H1 (cell line): ENCODE measurements around the gene LDHAL6A. TPM values are rescaled to one million over a fixed set of nuclear protein-coding genes. Genes with fewer than 3 reads are reported as not detected.

Source experiments
- BACH1 ChIP-seq: IDR thresholded peaks from 2 replicates; pipeline ENCODE4 v1.6.1; 2012; ENCODE audit warnings: low read length, improper control_type of control experiment
- BCL11A ChIP-seq, 2 experiments: IDR thresholded peaks; one replicate each; pipeline ENCODE4 v1.6.1; 2011; ENCODE audit warnings: low read depth in 2 of 2, low read length in 2 of 2, mild to moderate bottlenecking in 2 of 2
- CBX8 ChIP-seq: fragments of 300-800, 300-1000 bp; sonication (generic); IDR thresholded peaks from 2 replicates; pipeline ENCODE4 v1.7.1; 2016; ENCODE audit warnings: low read depth, low read length, borderline replicate concordance
- CHD1 ChIP-seq: IDR thresholded peaks from 2 replicates; pipeline ENCODE4 v1.6.1; 2012; ENCODE audit warnings: low read depth, low read length, improper control_type of control experiment
- CHD2 ChIP-seq: IDR thresholded peaks from 2 replicates; pipeline ENCODE4 v1.6.1; 2012; ENCODE audit warnings: low read length, improper control_type of control experiment
- CTBP2 ChIP-seq: IDR thresholded peaks from 2 replicates; pipeline ENCODE4 v1.7.0; 2011; ENCODE audit warnings: borderline replicate concordance, mild to moderate bottlenecking, moderate library complexity, mixed read lengths, low read length; ENCODE audit not compliant: insufficient read depth, insufficient read length
- EP300 ChIP-seq, 2 experiments: IDR thresholded peaks; 1 replicate in 1 of 2; 2 replicates in 1 of 2; pipeline ENCODE4 v1.6.1; 2011 to 2012; ENCODE audit warnings: low read depth in 2 of 2, low read length in 2 of 2, mild to moderate bottlenecking in 2 of 2, borderline replicate concordance in 1 of 2, inconsistent platforms in 1 of 2, moderate library complexity in 1 of 2
- GABPA ChIP-seq: IDR thresholded peaks from 2 replicates; pipeline ENCODE4 v1.6.1; 2011; ENCODE audit warnings: mild to moderate bottlenecking, low read length, moderate library complexity, borderline replicate concordance; ENCODE audit not compliant: insufficient read depth
- HDAC2 ChIP-seq, 2 experiments: fragments of 300-600 bp in 1 of 2; sonication (generic) in 1 of 2; IDR thresholded peaks; 2 replicates each; pipeline ENCODE4 v1.6.1; 2011 to 2012; ENCODE audit warnings: low read depth in 2 of 2, low read length in 2 of 2, mild to moderate bottlenecking in 2 of 2, moderate library complexity in 2 of 2, borderline replicate concordance in 1 of 2, inconsistent platforms in 1 of 2
- KDM4A ChIP-seq: IDR thresholded peaks from one replicate; pipeline ENCODE4 v1.7.1; 2012; ENCODE audit warnings: low read depth, mild to moderate bottlenecking, moderate library complexity, low read length, inconsistent platforms; ENCODE audit not compliant: severe bottlenecking
- KDM5A ChIP-seq: fragments of 200-600 bp; IDR thresholded peaks from 2 replicates; pipeline ENCODE4 v1.7.1; 2012; ENCODE audit warnings: mild to moderate bottlenecking, low read length, inconsistent platforms, mixed read lengths
- MAFK ChIP-seq: IDR thresholded peaks from 2 replicates; pipeline ENCODE4 v1.6.1; 2012; ENCODE audit warnings: low read depth, mild to moderate bottlenecking, improper control_type of control experiment, low read length
- NRF1 ChIP-seq: IDR thresholded peaks from 2 replicates; pipeline ENCODE4 v1.6.1; 2011; ENCODE audit warnings: mild to moderate bottlenecking, low read depth, low read length, improper control_type of control experiment
- RNF2 ChIP-seq: fragments of 200-900, 300-1000 bp; sonication (generic); IDR thresholded peaks from 2 replicates; pipeline ENCODE4 v1.7.1; 2016; ENCODE audit warnings: borderline replicate concordance, low read depth, mild to moderate bottlenecking, antibody characterized with exemption, low read length; ENCODE audit not compliant: poor library complexity, severe bottlenecking; ENCODE audit errors: missing control alignments
- RXRA ChIP-seq: IDR thresholded peaks from 2 replicates; pipeline ENCODE4 v1.6.1; 2011; ENCODE audit warnings: low read depth, mild to moderate bottlenecking, low read length, moderate library complexity; ENCODE audit not compliant: insufficient read depth
- SIN3A ChIP-seq, 2 experiments: IDR thresholded peaks in 1 of 2; conservative IDR thresholded peaks in 1 of 2; 2 replicates each; pipeline ENCODE4 v1.6.1; 2011 to 2012; ENCODE audit warnings: low read length in 2 of 2, improper control_type of control experiment in 1 of 2, low read depth in 1 of 2, mild to moderate bottlenecking in 1 of 2
- SP4 ChIP-seq: IDR thresholded peaks from 2 replicates; pipeline ENCODE4 v1.6.1; 2012; ENCODE audit warnings: low read length, inconsistent platforms
- polyA plus RNA-seq, 7 experiments: library from polyadenylated mRNA; depleted of rRNA in 3 of 7; stranded (reverse) in 5 of 7; unstranded in 2 of 7; fragments of >200 nt in 5 of 7; fragments of 200-250 nt in 2 of 7; gene quantifications; 1 replicate in 5 of 7; 2 replicates in 1 of 7; 4 replicates in 1 of 7; pipeline versions ENCODE4 v1.2.1 to v1.2.3, GENCODE V29; 2011 to 2013; ENCODE audit warnings: missing spikeins in 2 of 7, mixed read lengths in 2 of 7
- total RNA-seq: library from RNA; stranded (reverse); fragmentation: NEBNext Ultra II Directional; extraction: Animal tissue kit (Norgen Biotek cat#: 25700); gene quantifications from 2 replicates; pipeline ENCODE4 v1.2.1, GENCODE V29; 2021
- TF ChIP-seq, protein P1 (sequence below): IDR thresholded peaks from 2 replicates; pipeline ENCODE4 v1.6.1; 2012; ENCODE audit warnings: inconsistent platforms
- TF ChIP-seq, protein P2 (sequence below): IDR thresholded peaks from 2 replicates; pipeline ENCODE4 v1.6.1; 2011; ENCODE audit warnings: low read depth, mild to moderate bottlenecking, low read length; ENCODE audit not compliant: insufficient read depth

The LDHAL6A gene
- total and polyA plus RNA-seq, 2 of the 8 experiments (the other 6 are each of a cell fraction or from before 2014, with no cell fraction given), result not detected

DNA sequence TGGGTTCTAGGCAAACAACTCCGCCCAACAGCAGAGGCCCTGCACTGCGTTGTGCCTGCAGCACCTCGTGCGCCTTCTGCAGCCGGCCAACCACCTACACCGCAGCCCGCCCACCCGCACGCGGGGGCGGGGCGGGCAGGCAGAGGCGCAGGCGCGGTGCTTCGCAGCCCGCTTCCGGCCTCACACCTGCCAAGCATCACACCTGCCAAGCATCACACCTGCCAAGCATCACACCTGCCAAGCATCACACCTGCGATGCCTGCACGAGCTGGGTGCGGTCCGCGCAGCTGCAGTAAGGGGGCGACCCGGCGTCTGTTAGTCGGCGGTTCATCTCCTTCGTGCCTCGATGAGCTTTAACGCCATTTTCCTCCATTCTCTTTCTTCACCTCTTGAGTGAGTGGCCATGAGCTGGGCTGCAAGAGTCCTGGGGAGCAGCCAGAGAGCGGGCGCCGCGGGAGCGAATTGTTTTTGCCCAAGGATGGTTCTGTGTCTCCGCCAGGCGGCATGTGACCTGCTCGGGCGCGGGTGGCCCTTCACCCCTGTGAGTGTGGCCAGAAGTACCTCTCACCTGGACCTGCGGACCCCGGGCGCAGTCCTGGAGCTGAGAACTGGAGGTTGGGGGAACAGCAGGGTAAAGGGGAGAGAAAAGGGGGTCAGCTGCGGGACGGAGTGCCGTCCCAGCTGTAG lies at the start of gene LDHAL6A (continued):
- TF ChIP-seq RXRA, result no peak
- TF ChIP-seq KDM4A, result no peak
- TF ChIP-seq, protein P1, sequence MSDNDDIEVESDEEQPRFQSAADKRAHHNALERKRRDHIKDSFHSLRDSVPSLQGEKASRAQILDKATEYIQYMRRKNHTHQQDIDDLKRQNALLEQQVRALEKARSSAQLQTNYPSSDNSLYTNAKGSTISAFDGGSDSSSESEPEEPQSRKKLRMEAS, result peak; percentile 93
- no peak for TF ChIP-seq MAFK
- no peak for TF ChIP-seq CHD2
- no peak for TF ChIP-seq BCL11A (IDR thresholded peaks at IDR 0.05; ENCODE audit: low read depth in 2 of 2, low read length in 2 of 2)
- TF ChIP-seq NRF1, result no peak
- TF ChIP-seq CTBP2, result no peak
- TF ChIP-seq EP300 (IDR thresholded peaks at IDR 0.05; ENCODE audit: borderline replicate concordance in 1 of 2, low read depth in 2 of 2, low read length in 2 of 2), result no peak
- TF ChIP-seq KDM5A, result no peak
- peak; percentile 33 for TF ChIP-seq RNF2
- no peak for TF ChIP-seq CBX8
- TF ChIP-seq HDAC2 (IDR thresholded peaks at IDR 0.05; ENCODE audit: borderline replicate concordance in 1 of 2, low read depth in 2 of 2, low read length in 2 of 2), result no peak
- no peak for TF ChIP-seq GABPA
- TF ChIP-seq SIN3A (conservative IDR thresholded peaks at IDR 0.05 in 1 of 2, IDR thresholded peaks at IDR 0.05 in 1 of 2; ENCODE audit: low read depth in 1 of 2, low read length in 2 of 2), result no peak
- TF ChIP-seq BACH1, result 0 out of 2 replicates have a peak, but pooled peaks have one; percentile 44
- no peak for TF ChIP-seq CHD1
- no peak for TF ChIP-seq SP4
- TF ChIP-seq, protein P2, sequence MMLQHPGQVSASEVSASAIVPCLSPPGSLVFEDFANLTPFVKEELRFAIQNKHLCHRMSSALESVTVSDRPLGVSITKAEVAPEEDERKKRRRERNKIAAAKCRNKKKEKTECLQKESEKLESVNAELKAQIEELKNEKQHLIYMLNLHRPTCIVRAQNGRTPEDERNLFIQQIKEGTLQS, result no peak
